RKO (cell line): ENCODE measurements around the gene NSMCE4A.
A peak's percentile ranks its signal among the peaks of the same experiment; 100 is the strongest.
"Not testable (repeated sequence)": the region's sequence is repeated elsewhere in the genome, so short reads cannot be mapped to it uniquely, and the experiment has no call there.

Source experiments
- DNase-seq: peaks from one replicate; pipeline ENCODE4 v3.0.0-alpha.2; 2016; ENCODE audit warnings: low spot score

Gene NSMCE4A

GRCh38 chr10:121935702-121936101 is 39.3 kb downstream of the NSMCE4A start:
- DNase-seq, result no peak

DNA sequence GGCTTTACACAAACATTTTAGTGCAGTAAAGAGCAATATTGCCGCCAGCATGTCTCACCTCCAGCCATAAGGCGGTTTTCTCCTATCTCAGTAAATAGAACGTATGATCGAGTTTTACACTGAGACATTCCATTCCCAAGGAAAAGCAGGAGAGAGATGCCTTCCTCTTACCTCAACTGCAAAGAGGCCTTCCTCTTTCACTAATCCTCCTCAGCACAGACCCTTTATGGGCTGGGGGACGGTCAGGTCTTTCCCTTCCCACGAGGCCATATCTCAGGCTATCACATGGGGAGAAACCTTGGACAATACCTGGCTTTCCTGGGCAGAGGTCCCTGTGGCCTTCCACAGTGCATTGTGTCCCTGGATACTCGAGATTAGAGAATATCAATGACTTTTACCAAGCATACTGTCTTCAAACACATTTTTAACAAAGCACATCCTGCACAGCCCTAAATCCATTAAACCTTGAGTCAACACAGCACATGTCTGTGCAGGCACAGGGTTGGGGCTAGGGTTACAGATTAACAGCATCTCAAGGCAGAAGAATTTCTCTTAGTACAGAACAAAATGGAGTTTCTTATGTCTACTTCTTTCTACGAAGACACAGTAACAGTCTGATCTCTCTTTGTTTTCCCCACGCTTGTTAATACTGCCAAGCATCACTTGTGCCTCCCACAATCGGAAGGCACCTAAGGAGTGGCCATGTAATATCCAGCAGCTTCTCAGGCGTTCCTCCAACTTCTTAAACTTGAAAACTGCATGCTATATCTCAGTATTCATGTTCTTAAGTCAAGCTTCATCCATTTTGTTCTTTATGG is 44.5 kb downstream of the NSMCE4A start:
- not testable (repeated sequence) for DNase-seq

- not testable (repeated sequence) for DNase-seq
Observed at GRCh38 chr10:121929585-121930267, 45.3 kb downstream of the NSMCE4A start.

GRCh38 chr10:121928528-121928884 is 46.5 kb downstream of the NSMCE4A start:
- peak; percentile 55 for DNase-seq

GRCh38 chr10:121927841-121928527 is 47.0 kb downstream of the NSMCE4A start, which contains the start of gene ATE1:
ATE1 (minus strand) TSS chr10:121928031; CDS start chr10:121927949, 82 bp downstream.
- DNase-seq, result peak; percentile 90

GRCh38 chr10:121927318-121927840 is 47.6 kb downstream of the NSMCE4A start:
- peak; percentile 87 for DNase-seq

DNA sequence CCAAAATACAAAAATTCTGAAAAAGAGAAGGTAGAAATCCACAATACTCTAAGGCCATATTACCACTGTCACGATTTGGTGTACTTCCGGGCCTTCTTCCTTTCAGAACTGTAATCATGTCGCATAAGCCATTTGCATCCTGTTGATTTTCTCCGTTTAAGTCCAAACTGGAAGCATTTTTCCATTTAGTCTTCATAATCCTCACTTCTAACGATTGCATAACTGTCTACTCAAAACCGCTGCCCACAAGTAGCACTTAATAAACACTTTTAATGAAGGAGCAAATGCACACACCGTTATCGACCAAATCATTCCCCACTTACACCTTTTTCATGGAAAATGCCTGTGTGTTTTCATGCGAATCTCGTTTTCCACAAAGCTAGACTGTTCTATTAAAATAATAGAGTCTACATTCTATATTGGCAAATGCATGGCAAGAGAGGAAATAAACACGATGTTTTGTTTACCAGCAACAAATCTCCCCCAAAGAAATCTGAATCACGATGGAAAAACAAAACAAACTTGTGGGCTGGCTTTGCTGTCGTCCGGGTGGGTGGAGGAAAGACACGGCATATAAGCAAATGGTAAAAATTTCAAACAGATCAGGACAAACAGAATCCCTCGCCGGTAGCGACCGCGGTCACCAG is 48.2 kb downstream of the NSMCE4A start:
- peak; percentile 61 for DNase-seq

DNA sequence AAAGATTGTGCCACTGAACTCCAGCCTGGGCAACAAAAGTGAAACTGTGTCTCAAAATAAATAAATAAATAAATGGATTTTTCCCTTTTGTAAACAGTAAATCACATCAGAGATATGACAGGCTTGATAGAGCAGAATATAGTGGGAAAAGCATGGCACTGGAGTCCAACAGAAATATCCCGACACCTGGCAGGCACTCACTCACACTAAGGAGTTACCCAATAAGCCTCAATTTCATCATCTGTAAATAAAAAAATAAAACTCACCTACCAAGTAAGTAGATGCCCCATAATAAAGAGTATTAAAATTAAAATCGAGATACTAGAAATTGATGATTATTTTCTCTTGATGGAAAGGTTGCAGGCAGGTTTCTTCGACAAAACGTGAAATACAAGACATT is 48.9 kb downstream of the NSMCE4A start:
- DNase-seq, result no peak

DNA sequence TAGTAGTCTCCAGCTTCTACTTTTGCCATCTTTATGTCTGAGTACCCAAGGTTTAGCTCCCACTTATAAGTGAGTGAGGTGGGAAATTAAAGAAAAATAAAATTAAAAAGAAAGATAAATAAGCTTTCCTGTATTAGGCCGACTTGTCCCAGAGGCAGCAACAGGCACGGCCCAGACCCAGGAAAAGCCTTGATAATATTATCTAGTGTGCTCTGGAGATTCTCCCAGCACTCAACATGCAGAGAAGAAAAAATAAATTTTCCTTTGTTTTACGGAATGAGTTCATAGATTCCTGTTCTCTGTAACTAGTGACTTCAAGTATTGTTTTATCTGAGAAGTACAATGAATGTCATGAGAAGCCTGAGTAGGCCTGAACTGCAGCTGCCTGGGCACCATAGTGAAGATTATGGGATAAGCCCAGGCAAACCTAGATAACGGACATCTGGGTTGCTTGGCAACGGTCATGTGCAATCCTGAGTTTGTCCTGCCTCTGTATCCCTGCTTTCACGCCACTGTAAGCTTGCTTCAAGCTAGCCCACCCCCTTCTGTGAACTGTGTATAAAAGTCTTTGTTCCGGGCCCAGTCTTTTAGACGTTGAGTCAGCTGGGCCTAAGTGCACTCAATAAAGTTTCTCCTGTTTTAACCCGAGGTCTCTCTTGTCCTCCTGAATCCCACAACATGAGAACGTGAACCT is 53.6 kb downstream of the NSMCE4A start:
- no peak for DNase-seq

- DNase-seq, result no peak
Observed at GRCh38 chr10:121919666-121920065, 55.4 kb downstream of the NSMCE4A start.

- not testable (repeated sequence) for DNase-seq
Observed at GRCh38 chr10:121918800-121919199, 56.2 kb downstream of the NSMCE4A start.

- no peak for DNase-seq
Observed at GRCh38 chr10:121914661-121915060, 60.4 kb downstream of the NSMCE4A start.

- no peak for DNase-seq
Observed at GRCh38 chr10:121911421-121911697, 63.7 kb downstream of the NSMCE4A start.

GRCh38 chr10:121910673-121911420 is 64.2 kb downstream of the NSMCE4A start:
- DNase-seq, result no peak
